SIG-M5 (cell line): ENCODE results near the gene GLI1.
A peak's percentile ranks its signal among the peaks of the same experiment; 100 is the strongest.

ENCODE experiments used
- DNase-seq: peaks from one replicate; lab custom pipeline; 2025; lab: John Stamatoyannopoulos, UW

Gene GLI1

DNA sequence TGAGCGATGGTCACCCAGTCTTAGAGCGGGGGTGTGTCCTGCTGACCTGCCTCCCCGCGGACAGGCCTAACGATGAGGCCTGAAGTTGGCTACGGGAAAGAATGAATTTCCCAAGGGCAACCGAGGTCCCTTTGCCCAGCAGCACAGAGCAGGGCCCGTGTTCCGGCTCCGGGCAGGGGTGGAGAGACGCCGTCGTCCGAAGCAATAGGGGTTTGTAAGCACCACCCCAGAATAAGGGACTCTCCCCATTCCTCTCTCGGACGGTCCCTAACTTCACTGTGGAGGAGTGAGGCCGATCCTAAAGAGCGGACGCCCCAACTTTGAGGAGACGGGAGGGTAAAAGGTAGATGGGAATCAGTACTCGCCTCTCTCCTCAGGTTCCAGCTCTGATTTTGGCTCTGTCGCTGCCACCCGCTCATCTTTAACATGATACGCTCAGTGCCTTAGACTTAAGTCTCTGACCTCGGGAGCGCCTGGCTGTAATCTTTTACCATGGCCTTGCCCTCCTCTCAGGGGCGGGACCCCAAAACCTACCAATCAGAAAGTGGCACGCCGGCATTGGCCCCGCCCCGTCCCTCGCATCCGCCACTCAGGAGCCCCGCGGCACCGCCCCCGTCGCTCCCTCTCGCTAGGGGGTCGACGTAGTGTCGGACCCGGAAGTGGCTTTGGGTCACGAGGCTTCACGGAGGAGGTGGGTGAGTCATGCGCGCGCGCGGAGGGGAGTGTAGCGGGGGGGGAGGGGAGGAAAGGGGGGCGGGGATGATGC, 60.7 kb downstream of the GLI1 start, which contains the start of gene DDIT3:
Gene DDIT3, minus strand, starts transcription at position 462 of the 766 bp plus-strand sequence. CDS start 3,108 bp downstream, outside the sequence.
- DNase-seq, result peak; percentile 81

DNA sequence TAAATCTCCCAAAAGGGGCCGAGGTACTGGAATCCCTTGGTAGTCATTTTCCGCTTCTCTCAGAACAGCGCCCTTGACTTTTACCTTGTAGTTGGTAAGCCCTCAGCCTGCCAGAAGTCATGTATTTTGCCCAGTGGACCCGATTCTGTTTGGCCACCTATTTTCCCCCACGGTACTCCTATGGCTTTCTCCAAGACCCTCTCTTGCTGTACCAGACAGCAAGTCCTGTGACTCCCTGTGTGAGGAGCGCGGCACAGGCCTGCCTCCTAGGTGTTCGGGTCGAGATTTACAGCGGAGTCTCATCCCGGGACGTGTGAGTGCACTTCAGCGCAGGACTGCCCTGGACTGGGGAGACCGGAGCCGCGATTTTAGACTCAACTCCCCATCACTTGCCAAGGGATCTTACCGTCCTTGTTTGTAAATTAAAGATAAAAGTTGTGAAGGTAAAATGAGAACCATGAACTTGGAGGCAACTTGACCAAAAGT, 62.0 kb downstream of the GLI1 start:
- no peak for DNase-seq
